Measurements from ENCODE around the gene IREB2.
A peak's percentile ranks its signal among the peaks of the same experiment; 100 is the strongest.
"Not testable (repeated sequence)": the region's sequence is repeated elsewhere in the genome, so short reads cannot be mapped to it uniquely, and the experiment has no call there.

Gene IREB2

DNA sequence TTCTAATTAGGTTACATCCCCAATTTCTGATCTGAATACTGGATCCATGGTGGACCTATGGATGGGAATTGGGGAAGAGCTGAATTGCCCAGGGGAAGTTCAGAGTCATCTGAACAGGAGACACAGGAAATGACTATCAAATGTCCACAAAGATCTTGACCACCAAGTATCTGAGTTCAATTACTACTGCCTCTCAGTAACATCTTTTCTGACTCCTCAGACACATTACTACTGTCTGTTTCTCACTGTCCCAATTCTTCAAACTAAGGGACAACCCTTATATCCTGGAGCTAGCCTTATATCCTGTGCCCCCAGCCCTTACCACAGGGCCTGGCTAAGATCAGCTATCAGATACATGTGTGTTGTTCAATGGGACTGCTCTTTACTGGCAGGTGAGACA, 10.1 kb upstream of the IREB2 start:
- in situ Hi-C loops (cut with MboI; ENCODE audit: low pct_unique_long_range_greater_than_20kb, low sequenced_read_pairs, unreplicated experiment): loop anchor here (10.0 kb wide), 1 partner anchor 123 kb away; no protein-coding TSS in a partner anchor
- TF ChIP-seq CTCF (IDR thresholded peaks at IDR 0.05; ENCODE audit: extremely low read depth, insufficient read depth, missing control alignments): no peak
- no peak for DNase-seq (ENCODE audit: low spot score)

DNA sequence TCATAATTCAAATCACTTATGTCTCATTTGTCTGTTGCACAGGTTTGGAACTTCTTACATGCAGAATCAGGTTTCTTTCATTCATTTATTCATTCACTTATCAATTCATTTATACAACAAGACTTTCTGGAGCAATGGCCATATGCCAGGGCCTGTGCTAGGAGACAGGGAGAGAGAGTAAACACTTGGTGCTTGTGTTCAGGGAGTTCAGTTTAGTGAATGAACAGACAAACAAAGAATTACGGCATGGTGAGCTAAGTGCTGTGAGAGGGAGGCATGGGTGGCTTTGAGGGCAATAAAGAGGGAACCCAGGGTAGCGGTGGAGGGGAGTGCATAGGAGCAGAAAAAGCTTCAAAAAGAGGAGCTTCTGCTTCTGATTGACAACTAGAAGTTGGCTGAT, 8.5 kb upstream of the IREB2 start:
- DNase-seq (ENCODE audit: low spot score): no peak

GRCh38 chr15:78431955-78432354, 6.1 kb upstream of the IREB2 start:
- DNase-seq (ENCODE audit: low spot score): no peak
- TF ChIP-seq CTCF (IDR thresholded peaks at IDR 0.05; ENCODE audit: extremely low read depth, insufficient read depth, missing control alignments): no peak
- in situ Hi-C loops (cut with MboI; ENCODE audit: low pct_unique_long_range_greater_than_20kb, low sequenced_read_pairs, unreplicated experiment): no loop called here

More for the DNA sequence above, 8.5 kb upstream of the IREB2 start:
- TF ChIP-seq CTCF (IDR thresholded peaks at IDR 0.05; ENCODE audit: extremely low read depth, insufficient read depth, missing control alignments): no peak
- in situ Hi-C loops (cut with MboI; ENCODE audit: low pct_unique_long_range_greater_than_20kb, low sequenced_read_pairs, unreplicated experiment): loop anchor here (10.0 kb wide), 1 partner anchor 125 kb away; no protein-coding TSS in a partner anchor

GRCh38 chr15:78432664-78433063, 5.4 kb upstream of the IREB2 start:
- no peak for DNase-seq (ENCODE audit: low spot score)
- TF ChIP-seq CTCF (IDR thresholded peaks at IDR 0.05; ENCODE audit: extremely low read depth, insufficient read depth, missing control alignments): no peak
- in situ Hi-C loops (cut with MboI; ENCODE audit: low pct_unique_long_range_greater_than_20kb, low sequenced_read_pairs, unreplicated experiment): no loop called here

- no peak for DNase-seq (ENCODE audit: low spot score)
- in situ Hi-C loops (cut with MboI; ENCODE audit: low pct_unique_long_range_greater_than_20kb, low sequenced_read_pairs, unreplicated experiment): no loop called here
- TF ChIP-seq CTCF (IDR thresholded peaks at IDR 0.05; ENCODE audit: extremely low read depth, insufficient read depth, missing control alignments): no peak
Measured at GRCh38 chr15:78434134-78434533, 3.9 kb upstream of the IREB2 start.

GRCh38 chr15:78434711-78435110, 3.3 kb upstream of the IREB2 start:
- in situ Hi-C loops (cut with MboI; ENCODE audit: low pct_unique_long_range_greater_than_20kb, low sequenced_read_pairs, unreplicated experiment); DNase-seq (ENCODE audit: low spot score): not testable (repeated sequence)

GRCh38 chr15:78437107-78437761, 782 bp upstream of the IREB2 start:
- peak; percentile 56 for DNase-seq (ENCODE audit: low spot score)
- no peak for TF ChIP-seq CTCF (IDR thresholded peaks at IDR 0.05; ENCODE audit: extremely low read depth, insufficient read depth, missing control alignments)
- in situ Hi-C loops (cut with MboI; ENCODE audit: low pct_unique_long_range_greater_than_20kb, low sequenced_read_pairs, unreplicated experiment): no loop called here

All from GM13977 (cell line).